Measurements from ENCODE around the gene ANAPC13. TPM values are rescaled to one million over a fixed set of nuclear protein-coding genes. Genes with fewer than 3 reads are reported as not detected.

Gene ANAPC13
- total RNA-seq, 2 donors from 2014 or later = 40.2 to 83.2 TPM

DNA sequence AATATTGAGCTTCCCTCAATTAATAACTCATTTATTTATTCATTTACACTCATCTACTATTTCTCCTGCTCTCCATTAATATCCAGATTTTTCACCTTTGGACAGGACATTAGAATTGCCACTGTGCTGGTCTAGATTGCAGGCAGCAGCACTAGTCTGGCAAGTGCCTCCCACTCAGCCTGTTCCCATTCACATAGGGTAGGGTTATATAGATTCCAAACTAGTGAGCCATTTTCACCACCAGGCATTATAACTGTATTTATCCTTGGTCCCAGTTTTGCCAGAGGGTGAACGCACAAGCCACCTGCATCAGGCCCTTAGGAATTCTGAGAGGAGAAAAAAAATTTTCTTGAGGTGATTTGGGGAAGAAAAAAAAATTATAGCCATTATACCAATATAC, 44.5 kb downstream of the ANAPC13 start:
- Histone ChIP-seq H3K9me3 (no peaks in the 10 kb centered on the region), H3K4me3 (no peak overlapping the region), H3K36me3 (no peaks in the 10 kb centered on the region), H3K27ac (no peak overlapping the region), H3K27me3 (replicated peaks; ENCODE audit: insufficient read depth) (no peaks in the 10 kb centered on the region), H3K4me1 (replicated peaks) (no peaks in the 10 kb centered on the region)
- no peak for TF ChIP-seq POLR2A (IDR thresholded peaks at IDR 0.05)
- no peak for TF ChIP-seq POLR2AphosphoS5 (IDR thresholded peaks at IDR 0.05)
- TF ChIP-seq CTCF (IDR thresholded peaks at IDR 0.05) = no peak
- 83% methylated on average over 1 of the region's 1 CpG for WGBS
- intact Hi-C loops (cut with DNase I) = no loop called here
- DNase-seq (ENCODE audit: low spot score) = no peak

GRCh38 chr3:134437211-134437752, 48.5 kb downstream of the ANAPC13 start:
- WGBS = 57% methylated on average over 3 of the region's 3 CpGs
- no peak overlapping the region for H3K4me3 ChIP-seq
- no peaks in the 10 kb centered on the region for H3K27me3 ChIP-seq (replicated peaks; ENCODE audit: insufficient read depth)
- no peaks in the 10 kb centered on the region for H3K9me3 ChIP-seq
- no peaks in the 10 kb centered on the region for H3K36me3 ChIP-seq
- H3K27ac ChIP-seq = no peak overlapping the region
- TF ChIP-seq POLR2AphosphoS5 (IDR thresholded peaks at IDR 0.05) = no peak
- TF ChIP-seq POLR2A (IDR thresholded peaks at IDR 0.05) = no peak
- TF ChIP-seq CTCF (IDR thresholded peaks at IDR 0.05) = no peak
- H3K4me1 ChIP-seq (replicated peaks) = no peaks in the 10 kb centered on the region
- intact Hi-C loops (cut with DNase I) = no loop called here
- no peak for DNase-seq (ENCODE audit: low spot score)

GRCh38 chr3:134432236-134432635, 53.5 kb downstream of the ANAPC13 start:
- no peak for TF ChIP-seq POLR2A (IDR thresholded peaks at IDR 0.05)
- TF ChIP-seq CTCF (IDR thresholded peaks at IDR 0.05) = no peak
- TF ChIP-seq POLR2AphosphoS5 (IDR thresholded peaks at IDR 0.05) = no peak
- WGBS = 82% methylated on average over 3 of the region's 3 CpGs
- DNase-seq (ENCODE audit: low spot score) = no peak

DNA sequence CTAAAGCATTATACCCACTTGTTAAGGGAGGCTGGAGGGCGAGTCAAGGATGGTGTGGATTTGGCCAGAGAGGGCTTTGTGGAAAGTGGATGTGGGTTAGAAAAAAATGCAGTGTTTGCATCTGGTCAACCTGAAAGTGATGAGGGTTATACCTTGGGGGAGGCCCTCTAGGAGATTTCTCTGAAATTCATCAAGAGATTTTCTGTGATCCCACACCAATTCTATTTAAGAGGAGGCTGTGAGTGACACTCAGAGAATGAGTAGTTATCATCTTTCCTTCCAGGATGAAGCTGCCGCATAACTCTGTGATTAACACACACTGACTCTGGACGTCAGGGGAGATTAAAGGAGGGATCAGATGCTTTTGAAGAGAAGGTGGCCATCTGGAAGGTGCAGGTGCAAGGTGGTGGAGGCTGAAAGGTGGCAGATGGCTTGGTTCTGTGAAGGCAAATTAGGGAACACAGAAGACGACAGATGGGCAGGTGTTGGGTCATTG, 54.8 kb downstream of the ANAPC13 start:
- no peaks in the 10 kb centered on the region for H3K4me1 ChIP-seq (replicated peaks)
- WGBS = 73% methylated on average over 4 of the region's 4 CpGs
- H3K4me3 ChIP-seq = no peak overlapping the region
- no peaks in the 10 kb centered on the region for H3K9me3 ChIP-seq
- intact Hi-C loops (cut with DNase I) = no loop called here
- no peaks in the 10 kb centered on the region for H3K27me3 ChIP-seq (replicated peaks; ENCODE audit: insufficient read depth)
- no peaks in the 10 kb centered on the region for H3K36me3 ChIP-seq
- no peak overlapping the region for H3K27ac ChIP-seq
- TF ChIP-seq POLR2A (IDR thresholded peaks at IDR 0.05) (no peak), POLR2AphosphoS5 (IDR thresholded peaks at IDR 0.05) (no peak)
- no peak for DNase-seq (ENCODE audit: low spot score)

More at GRCh38 chr3:134432236-134432635, 53.5 kb downstream of the ANAPC13 start:
- no peaks in the 10 kb centered on the region for H3K27me3 ChIP-seq (replicated peaks; ENCODE audit: insufficient read depth)
- no peak overlapping the region for H3K27ac ChIP-seq
- intact Hi-C loops (cut with DNase I) = no loop called here
- no peaks in the 10 kb centered on the region for H3K9me3 ChIP-seq
- H3K4me3 ChIP-seq = no peak overlapping the region
- no peaks in the 10 kb centered on the region for H3K4me1 ChIP-seq (replicated peaks)
- no peaks in the 10 kb centered on the region for H3K36me3 ChIP-seq

GRCh38 chr3:134430174-134430573, 55.6 kb downstream of the ANAPC13 start:
- intact Hi-C loops (cut with DNase I) = no loop called here
- Histone ChIP-seq H3K27ac (no peak overlapping the region), H3K9me3 (no peaks in the 10 kb centered on the region), H3K27me3 (replicated peaks; ENCODE audit: insufficient read depth) (no peaks in the 10 kb centered on the region), H3K4me3 (no peak overlapping the region), H3K36me3 (no peaks in the 10 kb centered on the region), H3K4me1 (replicated peaks) (no peaks in the 10 kb centered on the region)
- WGBS = 82% methylated on average over 4 of the region's 4 CpGs
- DNase-seq (ENCODE audit: low spot score) = no peak
- TF ChIP-seq POLR2AphosphoS5 (IDR thresholded peaks at IDR 0.05) = no peak
- TF ChIP-seq POLR2A (IDR thresholded peaks at IDR 0.05) = no peak
- no peak for TF ChIP-seq CTCF (IDR thresholded peaks at IDR 0.05)

Data from prostate gland (tissue), 2 donors.